Lung microvascular endothelial cell (primary cell): ENCODE data around the gene GCSAML. TPM values are rescaled to one million over a fixed set of nuclear protein-coding genes. Genes with fewer than 3 reads are reported as not detected.

Source experiments
- DNase-seq, 2 donors: peaks; one replicate each; pipeline versions ENCODE4 v3.0.0 to v3.0.0-alpha.2; 2010; ENCODE audit warnings: low read depth in 2 of 2
- total RNA-seq: library from RNA; depleted of rRNA; stranded (reverse); fragments of >200 nt; gene quantifications from 2 replicates; pipeline ENCODE4 v1.2.1, GENCODE V29; 2014

The GCSAML gene
- total RNA-seq, 1 donor from 2014 or later, result not detected

DNA sequence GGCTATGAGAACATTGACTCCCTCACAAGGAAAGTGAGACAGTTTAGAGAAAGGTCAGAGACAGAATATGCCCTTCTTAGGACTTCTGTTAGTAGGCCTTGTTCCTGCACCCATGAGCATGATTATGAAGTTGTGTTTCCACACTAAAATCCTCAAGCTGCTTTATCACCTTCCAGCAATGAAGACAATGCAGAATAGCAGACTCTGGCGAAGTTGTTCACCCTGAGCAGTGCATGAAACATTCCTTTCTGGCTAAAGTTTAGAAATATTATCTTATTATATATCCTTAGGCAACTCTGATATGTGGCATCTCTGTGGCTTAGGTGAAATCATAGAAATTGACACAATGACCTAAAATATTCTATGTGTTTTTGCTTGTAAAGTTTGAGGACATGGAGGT, 25.3 kb downstream of the GCSAML start:
- no peak for DNase-seq

- no peak for DNase-seq
Observed at GRCh38 chr1:247574664-247575063, 25.7 kb downstream of the GCSAML start.

DNA sequence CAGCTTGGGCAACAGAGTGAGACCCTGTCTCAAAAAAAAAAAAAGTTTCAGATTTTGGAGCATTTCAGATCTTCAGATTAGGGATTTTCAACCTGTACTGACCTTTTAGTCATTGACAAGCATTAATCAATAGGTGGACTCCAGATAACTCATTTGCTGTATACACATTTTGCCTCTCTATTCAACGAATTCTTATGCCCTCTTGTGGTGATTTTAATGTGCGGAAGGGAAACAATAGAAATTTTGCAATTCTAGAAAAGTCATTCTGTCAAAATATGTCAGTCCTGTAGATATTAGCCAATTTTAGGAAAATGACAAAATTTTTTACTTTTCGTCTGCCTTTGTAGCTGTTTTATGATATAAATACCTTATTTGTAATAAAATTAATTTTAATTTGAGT, 27.6 kb downstream of the GCSAML start:
- no peak for DNase-seq

- DNase-seq, result no peak
Observed at GRCh38 chr1:247578946-247579460, 30.1 kb downstream of the GCSAML start.

DNA sequence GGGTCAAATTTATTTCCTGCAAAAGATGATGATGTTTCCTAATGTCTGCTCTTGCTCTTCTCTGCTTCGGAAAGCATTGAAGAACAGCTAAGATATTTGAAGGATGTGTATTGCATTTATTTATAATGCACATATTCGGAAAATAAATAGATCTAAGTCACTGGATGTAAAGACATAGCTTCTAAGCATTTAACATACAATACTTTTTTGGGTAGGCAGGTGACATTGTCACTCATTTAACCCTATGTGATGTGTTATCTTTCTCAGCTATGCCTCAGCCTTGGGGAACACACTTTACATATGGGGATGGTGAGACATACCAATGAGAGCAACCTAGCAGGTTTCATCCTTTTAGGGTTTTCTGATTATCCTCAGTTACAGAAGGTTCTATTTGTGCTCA, 39.1 kb downstream of the GCSAML start, which contains the start of gene OR2G2:
Gene OR2G2 (plus strand): TSS at position 301 of the 400 bp plus-strand sequence. CDS start 0 bp downstream, at position 301.
- no peak for DNase-seq

DNA sequence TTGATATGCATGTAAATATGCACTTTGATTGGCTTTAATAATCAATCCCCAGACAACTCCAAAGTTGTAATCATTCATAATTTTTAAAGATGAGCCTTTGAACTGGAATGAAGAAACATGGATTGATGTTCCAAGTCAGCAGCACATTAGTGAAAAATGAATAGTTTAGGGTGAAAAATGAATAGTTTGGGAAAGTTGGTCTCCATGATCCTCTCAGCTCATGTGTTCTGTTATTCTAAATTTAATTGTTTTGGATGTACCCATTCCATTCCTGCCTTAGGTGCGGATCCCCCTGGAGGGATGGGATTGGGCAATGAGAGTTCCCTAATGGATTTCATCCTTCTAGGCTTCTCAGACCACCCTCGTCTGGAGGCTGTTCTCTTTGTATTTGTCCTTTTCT, 56.4 kb downstream of the GCSAML start, which contains the start of gene OR2G3:
Gene OR2G3 (plus strand): TSS at position 301 of the 400 bp plus-strand sequence. CDS start 0 bp downstream, at position 301.
- no peak for DNase-seq

DNA sequence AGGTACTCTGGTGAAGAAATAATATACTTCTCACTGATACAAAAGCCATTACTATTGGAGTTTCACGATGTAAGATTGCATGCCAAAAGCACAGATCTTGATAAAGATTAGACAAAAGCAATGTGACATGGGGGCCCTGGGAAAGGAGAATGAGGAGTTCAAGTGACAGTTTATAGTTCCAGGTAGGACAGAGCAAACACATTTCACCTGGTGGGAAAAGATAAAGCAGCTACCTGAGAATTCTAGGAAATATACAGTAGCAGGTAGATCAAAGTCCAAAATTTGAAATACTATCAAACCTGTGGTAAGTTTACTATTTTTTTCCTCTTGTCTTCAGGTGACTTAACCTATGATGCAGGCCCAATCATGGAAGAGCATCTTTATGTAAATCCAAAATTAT, 64.5 kb downstream of the GCSAML start:
- DNase-seq, result no peak

GRCh38 chr1:247614625-247615024, 65.7 kb downstream of the GCSAML start:
- no peak for DNase-seq

Other genes starting within 250 kb of the GCSAML start
- 15.3 and 26.6 TPM in 2 replicates for gene ZNF496, start 217.3 kb upstream of the GCSAML start, total RNA-seq
- under 0.01 TPM in 2 replicates for gene NLRP3, start 133.0 kb upstream of the GCSAML start, total RNA-seq
- gene OR2B11, start 91.0 kb upstream of the GCSAML start, total RNA-seq, result not detected in 2 replicates
- gene OR2C3, start 12.7 kb upstream of the GCSAML start, total RNA-seq, result not detected in 2 replicates
- not detected in 2 replicates for gene OR2G2, start 39.2 kb downstream of the GCSAML start, total RNA-seq
- gene OR2G3, start 56.5 kb downstream of the GCSAML start, total RNA-seq, result not detected in 2 replicates
- gene OR13G1, start 130.6 kb downstream of the GCSAML start, total RNA-seq, result not detected in 2 replicates
- not detected in 2 replicates for gene OR6F1, start 167.5 kb downstream of the GCSAML start, total RNA-seq
- not detected in 2 replicates for gene OR14K1, start 189.5 kb downstream of the GCSAML start, total RNA-seq
- gene OR14A2, start 199.0 kb downstream of the GCSAML start, total RNA-seq, result not detected in 2 replicates
- gene OR1C1, start 211.4 kb downstream of the GCSAML start, total RNA-seq, result not detected in 2 replicates